Measurements from ENCODE around the gene PMP22.
"Not testable (repeated sequence)": the region's sequence is repeated elsewhere in the genome, so short reads cannot be mapped to it uniquely, and the experiment has no call there.

PMP22 gene

DNA sequence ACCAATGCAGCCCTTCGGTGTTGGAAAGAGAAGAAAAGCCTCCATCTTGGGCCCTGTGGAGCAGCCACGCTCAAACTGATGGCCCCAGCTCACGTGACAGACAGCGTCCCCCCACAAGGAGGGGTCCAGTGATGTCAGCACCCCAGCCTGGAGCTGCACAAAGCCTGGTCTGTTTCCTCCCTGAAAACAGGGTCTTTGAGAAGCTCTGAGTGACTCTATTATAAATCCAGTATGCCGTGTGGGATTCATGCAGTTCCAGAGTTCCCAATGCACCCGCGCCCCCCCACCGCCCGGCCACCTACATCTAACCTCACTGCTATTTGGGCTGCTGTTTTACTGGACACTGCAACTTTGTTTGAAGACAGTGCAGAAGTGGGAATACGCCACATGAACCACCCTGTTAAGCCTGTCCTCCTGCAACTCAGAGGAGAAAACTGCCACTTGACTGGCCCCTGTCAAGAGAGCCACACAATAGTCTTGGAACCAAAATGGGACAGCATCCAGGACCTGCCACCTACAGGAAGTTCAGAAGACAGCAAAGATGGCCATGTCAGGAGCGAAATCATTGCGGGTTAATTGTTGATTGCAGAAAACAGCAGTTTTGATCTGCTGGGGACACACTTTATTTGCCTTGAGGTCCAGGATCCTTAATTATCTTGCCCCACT lies 33.1 kb downstream of the PMP22 start:
- H3K9ac ChIP-seq (ENCODE audit: low read length) = no peak overlapping the region
- H3K4me1 ChIP-seq (ENCODE audit: low read length) = peaks cover 7% of the 10 kb centered on the region; the same call in 1 of the 2 replicates
- H3K4me2 ChIP-seq (ENCODE audit: low read length) = no peak overlapping the region
- H3K36me3 ChIP-seq (replicated peaks; ENCODE audit: low read depth, low read length) = no peaks in the 10 kb centered on the region
- no peak overlapping the region for H3K27ac ChIP-seq (ENCODE audit: low read length)
- H2AFZ ChIP-seq (ENCODE audit: low read depth, low read length) = no peak overlapping the region
- no peaks in the 10 kb centered on the region for H3K79me2 ChIP-seq (ENCODE audit: low read length)
- no peaks in the 10 kb centered on the region for H3K27me3 ChIP-seq (ENCODE audit: low read depth, low read length)
- no peak for TF ChIP-seq EZH2phosphoT487 (IDR thresholded peaks at IDR 0.05; ENCODE audit: low read depth)
- TF ChIP-seq, protein P1, sequence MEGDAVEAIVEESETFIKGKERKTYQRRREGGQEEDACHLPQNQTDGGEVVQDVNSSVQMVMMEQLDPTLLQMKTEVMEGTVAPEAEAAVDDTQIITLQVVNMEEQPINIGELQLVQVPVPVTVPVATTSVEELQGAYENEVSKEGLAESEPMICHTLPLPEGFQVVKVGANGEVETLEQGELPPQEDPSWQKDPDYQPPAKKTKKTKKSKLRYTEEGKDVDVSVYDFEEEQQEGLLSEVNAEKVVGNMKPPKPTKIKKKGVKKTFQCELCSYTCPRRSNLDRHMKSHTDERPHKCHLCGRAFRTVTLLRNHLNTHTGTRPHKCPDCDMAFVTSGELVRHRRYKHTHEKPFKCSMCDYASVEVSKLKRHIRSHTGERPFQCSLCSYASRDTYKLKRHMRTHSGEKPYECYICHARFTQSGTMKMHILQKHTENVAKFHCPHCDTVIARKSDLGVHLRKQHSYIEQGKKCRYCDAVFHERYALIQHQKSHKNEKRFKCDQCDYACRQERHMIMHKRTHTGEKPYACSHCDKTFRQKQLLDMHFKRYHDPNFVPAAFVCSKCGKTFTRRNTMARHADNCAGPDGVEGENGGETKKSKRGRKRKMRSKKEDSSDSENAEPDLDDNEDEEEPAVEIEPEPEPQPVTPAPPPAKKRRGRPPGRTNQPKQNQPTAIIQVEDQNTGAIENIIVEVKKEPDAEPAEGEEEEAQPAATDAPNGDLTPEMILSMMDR (IDR thresholded peaks at IDR 0.05; ENCODE audit: low read depth, low read length) = no peak
- H3K4me3 ChIP-seq (ENCODE audit: low read length) = no peak overlapping the region
- no peaks in the 10 kb centered on the region for H3K9me3 ChIP-seq (ENCODE audit: insufficient read depth, low read length)
- H4K20me1 ChIP-seq (ENCODE audit: insufficient read depth, low read length) = no peaks in the 10 kb centered on the region

DNA sequence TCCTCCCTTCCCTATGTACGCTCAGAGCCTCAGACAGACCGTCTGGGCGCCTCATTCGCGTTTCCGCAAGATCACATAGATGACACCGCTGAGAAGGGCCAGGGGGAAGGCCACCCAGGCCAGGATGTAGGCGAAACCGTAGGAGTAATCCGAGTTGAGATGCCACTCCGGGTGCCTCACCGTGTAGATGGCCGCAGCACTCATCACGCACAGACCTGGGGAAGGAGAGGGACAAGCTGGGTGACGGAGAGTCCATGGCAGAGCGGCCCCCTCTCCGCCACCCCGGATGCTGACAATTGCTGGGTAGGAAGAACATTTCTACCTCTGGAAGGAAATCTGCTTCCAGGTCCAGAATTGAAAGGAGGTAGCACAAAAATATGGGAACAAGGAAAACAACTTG lies 34.3 kb downstream of the PMP22 start:
- no peak overlapping the region for H3K9ac ChIP-seq (ENCODE audit: low read length)
- H3K79me2 ChIP-seq (ENCODE audit: low read length) = no peaks in the 10 kb centered on the region
- peaks cover 7% of the 10 kb centered on the region; the same call in 1 of the 2 replicates for H3K4me1 ChIP-seq (ENCODE audit: low read length)
- no peak overlapping the region for H2AFZ ChIP-seq (ENCODE audit: low read depth, low read length)
- H4K20me1 ChIP-seq (ENCODE audit: insufficient read depth, low read length) = no peaks in the 10 kb centered on the region
- no peak overlapping the region for H3K4me2 ChIP-seq (ENCODE audit: low read length)
- H3K27ac ChIP-seq (ENCODE audit: low read length) = no peak overlapping the region
- no peak overlapping the region for H3K4me3 ChIP-seq (ENCODE audit: low read length)
- H3K36me3 ChIP-seq (replicated peaks; ENCODE audit: low read depth, low read length) = no peaks in the 10 kb centered on the region
- H3K27me3 ChIP-seq (ENCODE audit: low read depth, low read length) = no peaks in the 10 kb centered on the region
- TF ChIP-seq, protein P1 (IDR thresholded peaks at IDR 0.05; ENCODE audit: low read depth, low read length) = no peak
- no peak for TF ChIP-seq EZH2phosphoT487 (IDR thresholded peaks at IDR 0.05; ENCODE audit: low read depth)
- no peaks in the 10 kb centered on the region for H3K9me3 ChIP-seq (ENCODE audit: insufficient read depth, low read length)

DNA sequence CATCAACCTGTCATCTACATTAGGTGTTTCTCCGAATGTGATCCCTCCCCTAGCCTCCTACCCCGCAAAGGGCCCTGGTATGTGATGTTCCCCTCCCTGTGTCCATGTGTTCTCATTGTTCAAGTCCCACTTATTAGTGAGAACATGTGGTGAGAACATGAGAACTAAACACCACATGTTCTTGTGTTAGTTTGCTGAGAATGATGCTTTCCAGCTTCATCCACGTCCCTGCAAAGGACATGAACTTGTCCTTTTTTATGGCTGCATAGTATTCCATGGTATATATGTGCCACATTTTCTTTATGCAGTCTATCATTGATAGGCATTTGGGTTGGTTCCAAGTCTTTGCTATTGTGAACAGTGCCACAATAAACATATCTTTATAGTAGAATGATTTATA lies 43.3 kb downstream of the PMP22 start:
- H4K20me1 ChIP-seq (ENCODE audit: insufficient read depth, low read length); H3K27me3 ChIP-seq (ENCODE audit: low read depth, low read length); H3K9me3 ChIP-seq (ENCODE audit: insufficient read depth, low read length); H3K27ac ChIP-seq (ENCODE audit: low read length); H3K36me3 ChIP-seq (replicated peaks; ENCODE audit: low read depth, low read length); H3K4me2 ChIP-seq (ENCODE audit: low read length); H2AFZ ChIP-seq (ENCODE audit: low read depth, low read length); H3K4me3 ChIP-seq (ENCODE audit: low read length); H3K9ac ChIP-seq (ENCODE audit: low read length); H3K79me2 ChIP-seq (ENCODE audit: low read length); H3K4me1 ChIP-seq (ENCODE audit: low read length): not testable (repeated sequence)

DNA sequence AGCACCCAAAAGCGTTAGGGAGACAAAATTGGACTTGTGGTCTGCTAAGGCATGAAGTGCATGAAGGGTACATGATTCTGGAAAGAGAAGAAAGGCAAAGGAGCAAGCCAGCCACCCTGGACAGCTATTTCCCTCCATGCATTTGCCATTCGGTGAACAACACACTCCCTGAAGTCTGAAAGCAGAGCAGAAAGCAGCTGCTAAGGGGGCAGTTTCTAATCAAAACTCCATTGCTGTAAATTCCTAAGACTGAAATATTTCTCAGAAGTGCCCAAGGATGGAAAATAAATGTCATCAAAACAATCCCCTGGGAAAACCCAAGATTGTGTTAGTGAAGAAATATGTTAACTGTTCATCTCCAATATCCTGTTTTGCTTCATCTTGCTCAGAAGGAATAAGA lies 44.3 kb downstream of the PMP22 start:
- Histone ChIP-seq H2AFZ (ENCODE audit: low read depth, low read length) (no peak overlapping the region), H3K27ac (ENCODE audit: low read length) (no peak overlapping the region), H4K20me1 (ENCODE audit: insufficient read depth, low read length) (no peaks in the 10 kb centered on the region), H3K27me3 (ENCODE audit: low read depth, low read length) (no peaks in the 10 kb centered on the region), H3K9ac (ENCODE audit: low read length) (no peak overlapping the region), H3K79me2 (ENCODE audit: low read length) (no peaks in the 10 kb centered on the region), H3K4me1 (ENCODE audit: low read length) (no peaks in the 10 kb centered on the region), H3K4me2 (ENCODE audit: low read length) (no peak overlapping the region), H3K36me3 (replicated peaks; ENCODE audit: low read depth, low read length) (no peaks in the 10 kb centered on the region), H3K4me3 (ENCODE audit: low read length) (no peak overlapping the region), H3K9me3 (ENCODE audit: insufficient read depth, low read length) (no peaks in the 10 kb centered on the region)
- no peak for TF ChIP-seq EZH2phosphoT487 (IDR thresholded peaks at IDR 0.05; ENCODE audit: low read depth)
- TF ChIP-seq, protein P1 (IDR thresholded peaks at IDR 0.05; ENCODE audit: low read depth, low read length) = no peak
